ENCODE measurements around the gene PSMB2. TPM values are rescaled to one million over a fixed set of nuclear protein-coding genes. Genes with fewer than 3 reads are reported as not detected.
A peak's percentile ranks its signal among the peaks of the same experiment; 100 is the strongest.
"Not testable (repeated sequence)": the region's sequence is repeated elsewhere in the genome, so short reads cannot be mapped to it uniquely, and the experiment has no call there.

PSMB2 gene
- 80.3 TPM for polyA plus RNA-seq (ENCODE audit: insufficient read length)
- long read RNA-seq, donor 1, transcript PSMB2-201 (6 exons, 2,701 nt): major isoform, 79 of 90 reads
- long read RNA-seq, donor 1, partial matches to known transcripts: 11 of 90 reads
- long read RNA-seq, donor 1, other reads (novel, unspliced or antisense): 0 of 90 reads
- long read RNA-seq, donor 2, transcript PSMB2-201 (6 exons, 2,701 nt): major isoform, 79 of 89 reads
- long read RNA-seq, donor 2, partial matches to known transcripts: 10 of 89 reads
- long read RNA-seq, donor 2, other reads (novel, unspliced or antisense): 0 of 89 reads
- long read RNA-seq, donor 3, transcript PSMB2-201 (6 exons, 2,701 nt): major isoform, 68 of 73 reads
- long read RNA-seq, donor 3, partial matches to known transcripts: 5 of 73 reads
- long read RNA-seq, donor 3, other reads (novel, unspliced or antisense): 0 of 73 reads
- long read RNA-seq, donor 4, transcript PSMB2-201 (6 exons, 2,701 nt): major isoform, 6 of 6 reads
- long read RNA-seq, donor 4, partial matches to known transcripts: 0 of 6 reads
- long read RNA-seq, donor 4, other reads (novel, unspliced or antisense): 0 of 6 reads
- long read RNA-seq, donor 5, transcript PSMB2-201 (6 exons, 2,701 nt): major isoform, 101 of 109 reads
- long read RNA-seq, donor 5, partial matches to known transcripts: 8 of 109 reads
- long read RNA-seq, donor 5, other reads (novel, unspliced or antisense): 0 of 109 reads
- long read RNA-seq, donor 6, transcript PSMB2-201 (6 exons, 2,701 nt): major isoform, 72 of 78 reads
- long read RNA-seq, donor 6, partial matches to known transcripts: 6 of 78 reads
- long read RNA-seq, donor 6, other reads (novel, unspliced or antisense): 0 of 78 reads
- long read RNA-seq, donor 7, transcript PSMB2-201 (6 exons, 2,701 nt): major isoform, 85 of 121 reads
- long read RNA-seq, donor 7, partial matches to known transcripts: 36 of 121 reads
- long read RNA-seq, donor 7, other reads (novel, unspliced or antisense): 0 of 121 reads
- long read RNA-seq, donor 8, transcript PSMB2-201 (6 exons, 2,701 nt): major isoform, 30 of 30 reads
- long read RNA-seq, donor 8, partial matches to known transcripts: 0 of 30 reads
- long read RNA-seq, donor 8, other reads (novel, unspliced or antisense): 0 of 30 reads

GRCh38 chr1:35641233-35641866 is at the start of gene PSMB2:
TSS of gene PSMB2 (minus strand) at chr1:35641526. CDS start at chr1:35641432, 94 bp downstream.
- DNase-seq: peak; percentile 96

- no peak for DNase-seq
Measured at GRCh38 chr1:35691080-35691479, 49.8 kb upstream of the PSMB2 start.

DNA sequence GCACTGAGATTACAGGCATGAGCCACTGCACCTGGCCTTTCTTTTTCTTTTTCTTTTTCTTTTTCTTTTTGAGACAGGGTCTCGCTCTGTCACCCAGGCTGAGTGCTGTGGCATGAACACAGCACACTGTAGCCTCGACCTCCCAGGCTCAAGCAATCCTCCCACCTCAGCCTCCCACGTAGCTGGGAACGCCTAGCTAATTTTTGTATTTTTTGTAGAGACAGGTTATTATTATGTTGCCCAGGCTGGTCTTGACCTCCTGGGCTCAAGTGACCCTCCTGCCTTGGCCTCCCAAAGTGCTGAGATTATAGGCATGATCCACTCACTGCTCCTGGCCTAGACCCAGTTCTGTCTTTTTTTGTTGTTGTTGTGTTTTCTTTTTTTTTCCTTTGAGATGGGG is 48.8 kb upstream of the PSMB2 start:
- DNase-seq: not testable (repeated sequence)

- no peak for DNase-seq
Measured at GRCh38 chr1:35688161-35688560, 46.8 kb upstream of the PSMB2 start.

- DNase-seq: no peak
Measured at GRCh38 chr1:35683012-35683411, 41.7 kb upstream of the PSMB2 start.

DNA sequence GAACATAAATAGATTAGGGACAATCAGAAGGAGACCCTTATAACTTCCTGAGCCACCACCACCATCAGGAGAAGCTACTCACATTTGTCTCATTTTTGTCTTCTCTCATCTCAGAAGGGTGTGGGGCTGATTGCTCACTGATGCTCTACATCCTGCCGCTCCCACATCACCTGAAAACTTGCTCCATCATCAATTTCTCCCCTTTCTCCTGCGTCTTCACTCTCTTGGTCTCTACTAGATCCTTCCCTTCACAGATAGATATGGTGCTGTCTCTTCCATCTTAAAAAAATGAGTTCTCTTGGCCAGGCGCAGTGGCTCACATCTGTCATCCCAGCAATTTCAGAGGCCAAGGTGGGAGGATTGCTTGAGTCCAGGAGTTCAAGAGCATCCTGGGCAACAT is 38.9 kb upstream of the PSMB2 start:
- no peak for DNase-seq

DNA sequence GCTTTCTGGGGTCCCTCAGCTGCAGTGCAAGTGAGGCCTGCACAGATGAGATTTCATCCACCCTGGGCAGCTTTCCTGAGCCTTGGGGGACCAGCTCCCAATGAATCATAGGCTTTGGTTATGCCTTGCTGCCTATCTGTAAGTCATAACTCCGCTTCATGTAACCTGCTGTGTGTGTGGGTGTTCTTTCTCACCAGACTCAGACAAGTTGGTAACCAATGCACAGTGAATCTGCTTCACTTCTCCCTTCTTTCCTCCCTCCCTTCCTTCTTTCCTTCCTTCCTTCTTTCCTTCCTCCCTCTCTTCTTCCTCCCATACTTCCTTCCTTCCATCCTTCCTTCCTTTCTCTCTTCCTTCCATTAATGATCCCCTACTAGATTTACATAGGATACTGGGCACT is 34.4 kb upstream of the PSMB2 start:
- no peak for DNase-seq

GRCh38 chr1:35674111-35674510 is 32.8 kb upstream of the PSMB2 start:
- DNase-seq: no peak

DNA sequence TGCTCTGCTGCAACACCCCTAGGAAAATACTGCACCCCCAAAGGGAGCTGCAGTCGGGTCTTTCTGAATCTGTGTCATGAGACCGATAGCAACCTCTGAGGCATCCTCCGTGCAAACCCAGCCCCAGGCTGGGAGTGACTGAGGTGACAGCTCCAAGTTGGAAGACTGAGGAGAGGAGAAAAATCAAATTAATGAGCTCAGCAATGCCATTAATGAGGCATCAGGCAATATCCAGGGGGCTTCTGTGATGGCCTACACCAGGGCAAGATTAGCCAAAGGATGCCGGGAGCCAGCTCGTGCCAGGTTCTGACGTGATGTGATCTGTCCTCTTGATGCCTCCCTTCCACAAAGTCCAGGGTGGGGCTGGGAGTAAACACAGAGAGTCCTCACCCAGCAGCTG is 30.8 kb upstream of the PSMB2 start:
- no peak for DNase-seq

- no peak for DNase-seq
Measured at GRCh38 chr1:35668506-35668905, 27.2 kb upstream of the PSMB2 start.

- no peak for DNase-seq
Measured at GRCh38 chr1:35666916-35667315, 25.6 kb upstream of the PSMB2 start.

DNA sequence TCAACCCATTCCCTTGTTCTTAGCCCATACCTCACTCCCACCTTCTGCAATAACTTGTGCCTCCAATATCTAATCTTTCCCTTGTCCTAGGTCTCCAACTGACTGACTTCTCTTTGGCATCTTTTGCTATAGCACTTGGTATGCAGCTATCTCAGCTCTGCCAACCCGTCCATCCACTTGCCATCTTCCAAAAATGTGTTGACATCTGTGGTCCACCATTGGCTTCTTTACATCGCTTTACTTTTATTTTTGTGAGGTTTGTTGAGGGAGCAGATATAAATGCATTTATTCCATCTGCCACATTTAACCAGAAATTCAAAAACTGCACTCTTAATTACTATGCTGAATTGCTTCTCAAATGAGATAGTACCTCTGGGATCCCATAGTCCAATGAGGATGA is 24.9 kb upstream of the PSMB2 start:
- DNase-seq: no peak

DNA sequence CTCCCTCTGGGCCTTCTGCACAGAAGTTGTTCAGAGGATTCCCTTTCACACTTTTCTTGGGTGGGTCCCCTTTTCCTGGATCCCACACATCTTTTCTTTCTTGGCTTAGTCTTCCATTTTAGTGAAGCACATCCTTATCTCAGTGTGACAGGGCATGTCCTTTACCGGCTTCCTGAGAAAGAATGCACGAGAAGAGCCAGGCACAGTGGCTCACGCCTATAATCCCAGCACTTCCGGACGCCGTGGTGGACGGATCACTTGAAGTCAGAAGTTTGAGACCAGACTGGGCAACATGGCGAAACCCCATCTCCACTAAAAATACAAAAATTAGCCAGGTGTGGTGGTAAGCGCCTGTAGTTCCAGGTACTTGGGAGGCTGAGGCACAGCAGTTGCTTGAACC is 22.1 kb upstream of the PSMB2 start:
- DNase-seq: no peak

- DNase-seq: no peak
Measured at GRCh38 chr1:35661474-35661795, 20.1 kb upstream of the PSMB2 start.

GRCh38 chr1:35660581-35661473 is 19.5 kb upstream of the PSMB2 start:
- peak; percentile 84 for DNase-seq

DNA sequence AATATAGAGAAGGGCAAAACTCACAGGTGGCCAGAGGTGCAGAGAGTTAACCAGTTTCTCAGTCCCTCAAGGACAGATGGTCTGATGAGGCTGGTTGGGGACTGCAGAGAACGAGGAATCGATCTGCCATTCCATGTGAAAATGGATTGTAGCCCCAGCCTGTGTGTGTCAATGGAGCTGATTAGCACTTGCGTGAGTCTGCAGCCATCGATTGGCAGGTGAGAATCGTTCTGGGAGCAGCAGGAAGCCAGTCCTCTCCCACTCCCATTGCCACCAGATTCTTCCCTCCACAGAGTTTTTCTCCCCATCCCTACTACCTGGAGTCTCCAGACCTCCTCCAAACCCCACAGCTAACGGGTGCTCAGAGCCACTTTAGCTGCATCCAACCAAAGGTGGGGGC is 18.3 kb upstream of the PSMB2 start:
- DNase-seq: no peak

DNA sequence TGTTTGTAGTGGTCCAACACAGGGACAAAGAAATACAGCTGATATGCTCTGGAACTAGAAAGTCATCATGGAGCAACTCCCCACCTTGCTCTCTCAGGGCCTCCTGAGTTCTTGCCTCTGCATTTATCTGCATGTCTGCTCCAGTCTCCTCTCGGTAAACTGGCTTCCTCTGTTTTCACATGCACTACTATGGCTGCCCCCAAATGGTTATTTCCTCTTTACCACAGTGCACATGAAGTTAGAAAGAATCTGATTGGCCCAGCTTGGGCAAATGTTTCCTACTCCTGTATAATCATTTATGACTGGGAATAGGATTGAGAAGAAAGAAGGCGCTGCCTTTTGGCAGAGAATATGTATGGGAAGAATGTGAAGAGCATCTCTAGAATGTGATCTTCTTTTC is 16.5 kb upstream of the PSMB2 start:
- no peak for DNase-seq

DNA sequence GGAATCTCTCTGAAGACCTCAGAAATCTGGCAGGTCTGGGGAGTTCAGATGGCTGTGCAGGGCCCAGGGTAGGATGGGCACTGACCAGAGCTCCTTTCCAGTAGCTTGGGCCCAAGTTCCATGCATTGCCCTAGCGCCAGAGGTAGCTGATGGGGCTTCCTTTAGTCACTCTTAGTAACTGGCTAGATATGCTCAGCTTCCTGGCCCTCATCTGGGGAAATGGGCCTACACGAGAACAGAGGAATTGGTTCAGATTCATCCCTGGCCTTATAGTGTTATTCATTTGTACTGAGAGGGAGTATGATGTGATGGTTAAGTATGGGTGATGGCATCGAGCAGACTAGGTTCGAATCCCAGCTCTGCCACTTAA is 15.5 kb upstream of the PSMB2 start:
- no peak for DNase-seq

- DNase-seq: no peak
Measured at GRCh38 chr1:35656148-35656862, 15.0 kb upstream of the PSMB2 start.

GRCh38 chr1:35655196-35655595 is 13.9 kb upstream of the PSMB2 start:
- DNase-seq: no peak

DNA sequence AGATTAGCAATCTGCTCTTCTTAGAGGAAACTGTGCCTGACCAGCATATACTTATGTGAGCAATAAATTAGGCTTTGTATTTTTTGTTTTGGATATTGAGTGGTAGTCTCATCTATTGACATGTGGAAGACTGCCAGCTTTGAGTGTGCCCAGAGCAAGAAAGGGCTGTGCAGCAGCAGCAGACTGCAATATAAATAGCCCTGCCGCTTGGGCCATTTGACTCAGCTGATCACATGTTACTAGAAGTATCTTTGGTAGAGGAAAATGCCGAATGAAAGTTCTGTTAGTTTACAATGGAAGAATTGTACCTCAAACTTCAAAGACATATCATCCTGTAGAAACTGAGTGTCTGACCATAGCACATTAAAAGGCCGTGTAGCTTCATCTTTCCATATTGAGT is 9.1 kb upstream of the PSMB2 start:
- DNase-seq: no peak
